ENCODE data around the gene CSF3.

CSF3 gene

GRCh38 chr17:40014375-40014980 is 762 bp upstream of the CSF3 start:
- TF ChIP-seq CTCF (IDR thresholded peaks at IDR 0.05; ENCODE audit: insufficient read depth, low read length, poor library complexity, severe bottlenecking): no peak
- Histone ChIP-seq H3K36me3 (ENCODE audit: control insufficient read depth, insufficient read depth, low read length) (peaks cover 5% of the 10 kb centered on the region), H3K27me3 (replicated peaks; ENCODE audit: control insufficient read depth, insufficient read depth, low read length) (no peaks in the 10 kb centered on the region), H3K4me3 (replicated peaks; ENCODE audit: low read depth, low read length) (no peak overlapping the region)
- DNase-seq (ENCODE audit: extremely low read depth, insufficient read length): no peak

- peak overlapping the region; percentile 27 for H3K4me3 ChIP-seq (replicated peaks; ENCODE audit: low read depth, low read length)
- TF ChIP-seq CTCF (IDR thresholded peaks at IDR 0.05; ENCODE audit: insufficient read depth, low read length, poor library complexity, severe bottlenecking): no peak
- DNase-seq (ENCODE audit: extremely low read depth, insufficient read length): no peak
- H3K36me3 ChIP-seq (ENCODE audit: control insufficient read depth, insufficient read depth, low read length): peaks cover 9% of the 10 kb centered on the region
- no peaks in the 10 kb centered on the region for H3K27me3 ChIP-seq (replicated peaks; ENCODE audit: control insufficient read depth, insufficient read depth, low read length)
These were observed 1.1 kb downstream of the CSF3 start for GRCh38 chr17:40015998-40016985.

- no peak for TF ChIP-seq CTCF (IDR thresholded peaks at IDR 0.05; ENCODE audit: insufficient read depth, low read length, poor library complexity, severe bottlenecking)
- Histone ChIP-seq H3K27me3 (replicated peaks; ENCODE audit: control insufficient read depth, insufficient read depth, low read length) (no peaks in the 10 kb centered on the region), H3K36me3 (ENCODE audit: control insufficient read depth, insufficient read depth, low read length) (peaks cover 20% of the 10 kb centered on the region), H3K4me3 (replicated peaks; ENCODE audit: low read depth, low read length) (no peak overlapping the region)
- DNase-seq (ENCODE audit: extremely low read depth, insufficient read length): no peak
These were observed 2.3 kb downstream of the CSF3 start for GRCh38 chr17:40017422-40018080.

GRCh38 chr17:40018211-40019121 is 3.2 kb downstream of the CSF3 start:
- TF ChIP-seq CTCF (IDR thresholded peaks at IDR 0.05; ENCODE audit: insufficient read depth, low read length, poor library complexity, severe bottlenecking): no peak
- DNase-seq (ENCODE audit: extremely low read depth, insufficient read length): no peak
- no peak overlapping the region for H3K4me3 ChIP-seq (replicated peaks; ENCODE audit: low read depth, low read length)
- peaks cover 26% of the 10 kb centered on the region for H3K36me3 ChIP-seq (ENCODE audit: control insufficient read depth, insufficient read depth, low read length)
- H3K27me3 ChIP-seq (replicated peaks; ENCODE audit: control insufficient read depth, insufficient read depth, low read length): no peaks in the 10 kb centered on the region

Data from GM06990 (cell line).